Measurements from ENCODE around the gene LY86.

- TF ChIP-seq PREB (CRISPR knock-in tag; IDR thresholded peaks at IDR 0.05; ENCODE audit: borderline replicate concordance) (no peak), ESRRA (CRISPR knock-in tag; IDR thresholded peaks at IDR 0.05; ENCODE audit: borderline replicate concordance) (no peak), CTCF (IDR thresholded peaks at IDR 0.05) (peak; percentile 80), NR2C2 (CRISPR knock-in tag; IDR thresholded peaks at IDR 0.05) (no peak)
These were observed 108.5 kb downstream of the LY86 start for GRCh38 chr6:6696867-6697531.

Data from WTC11 (cell line).